WTC11 (cell line): Measurements from ENCODE around the gene C16orf95.

ENCODE experiments used
- CTCF ChIP-seq: fragments of 200-600 bp; IDR thresholded peaks from 2 replicates; pipeline ENCODE4 v1.8.0; 2022; ENCODE audit warnings: antibody characterized with exemption
- TF ChIP-seq, protein P1 (sequence below): sonication (generic); formaldehyde crosslinking; IDR thresholded peaks from 2 replicates; pipeline ENCODE4 v1.8.1; 2022; ENCODE audit warnings: low read depth, missing genetic modification reagents, borderline replicate concordance

- no peak for TF ChIP-seq CTCF
- TF ChIP-seq, protein P1, sequence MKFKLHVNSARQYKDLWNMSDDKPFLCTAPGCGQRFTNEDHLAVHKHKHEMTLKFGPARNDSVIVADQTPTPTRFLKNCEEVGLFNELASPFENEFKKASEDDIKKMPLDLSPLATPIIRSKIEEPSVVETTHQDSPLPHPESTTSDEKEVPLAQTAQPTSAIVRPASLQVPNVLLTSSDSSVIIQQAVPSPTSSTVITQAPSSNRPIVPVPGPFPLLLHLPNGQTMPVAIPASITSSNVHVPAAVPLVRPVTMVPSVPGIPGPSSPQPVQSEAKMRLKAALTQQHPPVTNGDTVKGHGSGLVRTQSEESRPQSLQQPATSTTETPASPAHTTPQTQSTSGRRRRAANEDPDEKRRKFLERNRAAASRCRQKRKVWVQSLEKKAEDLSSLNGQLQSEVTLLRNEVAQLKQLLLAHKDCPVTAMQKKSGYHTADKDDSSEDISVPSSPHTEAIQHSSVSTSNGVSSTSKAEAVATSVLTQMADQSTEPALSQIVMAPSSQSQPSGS (CRISPR knock-in tag) = no peak
Observed at GRCh38 chr16:87350031-87350430, 32.8 kb upstream of the C16orf95 start.
